HS-5 (cell line): ENCODE measurements around the gene TMED4.

Experiments
- DNase-seq: peaks from one replicate; pipeline ENCODE4 v3.0.0-alpha.2; 2012; ENCODE audit warnings: low read depth

Gene TMED4

GRCh38 chr7:44539669-44540506 lies 42.1 kb downstream of the TMED4 start:
- DNase-seq, result no peak

GRCh38 chr7:44538798-44539668 lies 43.0 kb downstream of the TMED4 start:
- DNase-seq, result no peak

- DNase-seq, result no peak
Measured at GRCh38 chr7:44538093-44538797, 43.8 kb downstream of the TMED4 start.

- DNase-seq, result no peak
Measured at GRCh38 chr7:44537442-44537841, 44.6 kb downstream of the TMED4 start.

GRCh38 chr7:44536090-44536489 lies 45.9 kb downstream of the TMED4 start:
- DNase-seq, result no peak

- DNase-seq, result no peak
Measured at GRCh38 chr7:44535348-44536064, 46.5 kb downstream of the TMED4 start.

GRCh38 chr7:44534501-44534900 lies 47.5 kb downstream of the TMED4 start:
- no peak for DNase-seq

- no peak for DNase-seq
Measured at GRCh38 chr7:44534087-44534486, 47.9 kb downstream of the TMED4 start.

- no peak for DNase-seq
Measured at GRCh38 chr7:44533301-44534055, 48.6 kb downstream of the TMED4 start.

- no peak for DNase-seq
Measured at GRCh38 chr7:44531421-44532380, 50.3 kb downstream of the TMED4 start.

GRCh38 chr7:44530990-44531389 lies 51.0 kb downstream of the TMED4 start:
- no peak for DNase-seq
